Esophagus squamous epithelium (tissue), 5 donors: Measurements from ENCODE around the gene PCDHB5. TPM values are rescaled to one million over a fixed set of nuclear protein-coding genes. Genes with fewer than 3 reads are reported as not detected.
A peak's percentile ranks its signal among the peaks of the same experiment; 100 is the strongest.
"Not testable (repeated sequence)": the region's sequence is repeated elsewhere in the genome, so short reads cannot be mapped to it uniquely, and the experiment has no call there.

ENCODE experiments used
- DNase-seq: peaks from one replicate; lab custom pipeline; 2025; lab: John Stamatoyannopoulos, UW
- H3K27ac ChIP-seq, 4 donors: fragments of 200-600 bp; sonication (generic); one replicate each; pipeline ENCODE4 v1.5.1; 2016 to 2019; ENCODE audit warnings: mild to moderate bottlenecking in 1 of 4
- H3K27me3 ChIP-seq, 4 donors: fragments of 200-600 bp; sonication (generic); 1 replicate in 3 of 4; 2 replicates in 1 of 4; pipeline versions ENCODE4 v1.5.1 to v1.6.0; 2017 to 2021; ENCODE audit warnings: antibody characterized with exemption in 1 of 4
- H3K36me3 ChIP-seq, 3 donors: fragments of 200-600 bp; sonication (generic); one replicate each; pipeline ENCODE4 v1.5.1; 2016 to 2019
- H3K4me1 ChIP-seq, 3 donors: fragments of 200-600 bp; sonication (generic); one replicate each; pipeline ENCODE4 v1.5.1; 2017 to 2019
- H3K4me3 ChIP-seq, 4 donors: fragments of 200-600 bp; sonication (generic); 1 replicate in 3 of 4; 2 replicates in 1 of 4; pipeline ENCODE4 v1.5.1; 2016 to 2019; ENCODE audit warnings: mild to moderate bottlenecking in 2 of 4, moderate library complexity in 1 of 4
- H3K9me3 ChIP-seq, 3 donors: fragments of 200-600 bp; sonication (generic); one replicate each; pipeline ENCODE4 v1.5.1; 2016 to 2019
- POLR2A ChIP-seq, 4 donors: fragments of 450-650 bp; IDR thresholded peaks; one replicate each; pipeline ENCODE4 v1.6.1; 2017; ENCODE audit warnings: antibody characterized with exemption in 4 of 4, mild to moderate bottlenecking in 4 of 4, moderate library complexity in 3 of 4
- WGBS, 2 donors: methylation state at CpG; one replicate each; pipeline ENCODE4 v1.1.5; 2018; 5-methylcytosine and 5-hydroxymethylcytosine counted together
- intact Hi-C: fragments of 100-400 bp; cut with DNase I; formaldehyde crosslinking; loops from one replicate; pipeline ENCODE4 v1.15.0; 2022
- total RNA-seq, 4 donors: library from RNA; depleted of rRNA; stranded (reverse); fragments of >200 nt; gene quantifications; one replicate each; pipeline ENCODE4 v1.1.0, GENCODE V29; 2016
- TF ChIP-seq, protein P1 (sequence below), 6 experiments: fragments of 450-650 bp in 4 of 6; fragments of 200-600 bp in 2 of 6; sonication (generic) in 2 of 6; IDR thresholded peaks; one replicate each; pipeline ENCODE4 v1.5.1; 2016 to 2019; ENCODE audit warnings: antibody characterized with exemption in 6 of 6, mild to moderate bottlenecking in 4 of 6, moderate library complexity in 4 of 6
- donor health status: DM: yes; HTN: yes; CAD: no.

PCDHB5 gene
- 1 to 10 TPM in 2 of 4 donors, under 1 TPM in 2; 0.11 to 1.3 (median 0.86) TPM for total RNA-seq

GRCh38 chr5:141135030-141135717 is at the start of gene PCDHB5:
PCDHB5 (plus strand) TSS chr5:141135206; CDS start chr5:141135435, 229 bp downstream.
- Histone ChIP-seq H3K27me3 (no peaks in the 10 kb centered on the region), H3K36me3 (no peaks in the 10 kb centered on the region), H3K27ac (no peak within 1 kb of the TSS), H3K9me3 (peaks cover 0 to 78% (median 29%) of the 10 kb centered on the region in 3 donors), H3K4me3 (peak within 1 kb of the TSS; percentile 1 to 56 (median 27)), H3K4me1 (no peaks in the 10 kb centered on the region)
- DNase-seq, result no peak
- TF ChIP-seq POLR2A (IDR thresholded peaks at IDR 0.05), result no peak
- TF ChIP-seq, protein P1, sequence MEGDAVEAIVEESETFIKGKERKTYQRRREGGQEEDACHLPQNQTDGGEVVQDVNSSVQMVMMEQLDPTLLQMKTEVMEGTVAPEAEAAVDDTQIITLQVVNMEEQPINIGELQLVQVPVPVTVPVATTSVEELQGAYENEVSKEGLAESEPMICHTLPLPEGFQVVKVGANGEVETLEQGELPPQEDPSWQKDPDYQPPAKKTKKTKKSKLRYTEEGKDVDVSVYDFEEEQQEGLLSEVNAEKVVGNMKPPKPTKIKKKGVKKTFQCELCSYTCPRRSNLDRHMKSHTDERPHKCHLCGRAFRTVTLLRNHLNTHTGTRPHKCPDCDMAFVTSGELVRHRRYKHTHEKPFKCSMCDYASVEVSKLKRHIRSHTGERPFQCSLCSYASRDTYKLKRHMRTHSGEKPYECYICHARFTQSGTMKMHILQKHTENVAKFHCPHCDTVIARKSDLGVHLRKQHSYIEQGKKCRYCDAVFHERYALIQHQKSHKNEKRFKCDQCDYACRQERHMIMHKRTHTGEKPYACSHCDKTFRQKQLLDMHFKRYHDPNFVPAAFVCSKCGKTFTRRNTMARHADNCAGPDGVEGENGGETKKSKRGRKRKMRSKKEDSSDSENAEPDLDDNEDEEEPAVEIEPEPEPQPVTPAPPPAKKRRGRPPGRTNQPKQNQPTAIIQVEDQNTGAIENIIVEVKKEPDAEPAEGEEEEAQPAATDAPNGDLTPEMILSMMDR (IDR thresholded peaks at IDR 0.05), result peak in 1 of 6 experiments; percentile 21
- 25 to 37% methylated on average over 19 to 22 of the region's 22 CpGs for WGBS, 2 donors
- intact Hi-C loops, result no loop called here

DNA sequence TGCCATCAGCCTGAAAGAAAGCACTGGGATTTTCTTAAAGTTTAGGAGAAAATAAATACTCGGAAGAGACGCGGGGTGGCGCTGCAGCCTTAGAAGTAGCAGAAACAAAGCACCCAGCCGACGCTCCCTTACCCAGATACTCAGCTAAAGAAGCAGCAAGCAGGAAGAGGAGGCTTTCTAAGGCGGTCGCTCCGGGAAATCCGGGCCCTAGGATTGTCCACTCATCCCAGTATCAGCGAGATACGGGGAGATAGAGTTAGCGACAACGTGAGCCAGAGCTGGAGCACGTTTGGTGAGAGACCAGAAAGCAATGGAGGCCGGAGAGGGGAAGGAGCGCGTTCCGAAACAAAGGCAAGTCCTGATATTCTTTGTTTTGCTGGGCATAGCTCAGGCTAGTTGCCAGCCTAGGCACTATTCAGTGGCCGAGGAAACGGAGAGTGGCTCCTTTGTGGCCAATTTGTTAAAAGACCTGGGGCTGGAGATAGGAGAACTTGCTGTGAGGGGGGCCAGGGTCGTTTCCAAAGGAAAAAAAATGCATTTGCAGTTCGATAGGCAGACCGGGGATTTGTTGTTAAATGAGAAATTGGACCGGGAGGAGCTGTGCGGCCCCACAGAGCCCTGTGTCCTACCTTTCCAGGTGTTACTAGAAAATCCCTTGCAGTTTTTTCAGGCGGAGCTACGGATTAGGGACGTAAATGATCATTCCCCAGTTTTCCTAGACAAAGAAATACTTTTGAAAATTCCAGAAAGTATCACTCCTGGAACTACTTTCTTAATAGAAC is 40.3 kb upstream of the PCDHB5 start, which contains the start of gene PCDHB2:
Gene PCDHB2 (plus strand): TSS at position 135 of the 782 bp plus-strand sequence. CDS start 176 bp downstream, at position 311.
- Histone ChIP-seq H3K4me3 (peak within 1 kb of the TSS; percentile 14 to 59 (median 36)), H3K27me3 (peaks cover 0 to 26% (median 0%) of the 10 kb centered on the region in 4 donors), H3K27ac (no peak within 1 kb of the TSS), H3K4me1 (no peaks in the 10 kb centered on the region), H3K9me3 (peaks cover 0 to 32% (median 30%) of the 10 kb centered on the region in 3 donors), H3K36me3 (no peaks in the 10 kb centered on the region)
- intact Hi-C loops, result no loop called here
- WGBS, 2 donors, result 23 to 31% methylated on average over 24 to 28 of the region's 29 CpGs
- TF ChIP-seq, protein P1 (IDR thresholded peaks at IDR 0.05), result peak in 3 of 6 experiments; percentile 11 to 36 (median 27)
- no peak for TF ChIP-seq POLR2A (IDR thresholded peaks at IDR 0.05)
- DNase-seq, result no peak

GRCh38 chr5:141095263-141095641 is 39.8 kb upstream of the PCDHB5 start:
- Histone ChIP-seq H3K36me3 (no peaks in the 10 kb centered on the region), H3K4me3 (peak overlapping the region in 3 of 4 donors; percentile 35 to 59 (median 36)), H3K27ac (no peak overlapping the region), H3K27me3 (peaks cover 0 to 27% (median 0%) of the 10 kb centered on the region in 4 donors), H3K9me3 (peaks cover 0 to 34% (median 33%) of the 10 kb centered on the region in 3 donors), H3K4me1 (no peaks in the 10 kb centered on the region)
- TF ChIP-seq, protein P1 (IDR thresholded peaks at IDR 0.05), result no peak
- no peak for TF ChIP-seq POLR2A (IDR thresholded peaks at IDR 0.05)
- 34 to 53% methylated on average over 12 of the region's 12 CpGs for WGBS, 2 donors
- intact Hi-C loops, result no loop called here
- no peak for DNase-seq

DNA sequence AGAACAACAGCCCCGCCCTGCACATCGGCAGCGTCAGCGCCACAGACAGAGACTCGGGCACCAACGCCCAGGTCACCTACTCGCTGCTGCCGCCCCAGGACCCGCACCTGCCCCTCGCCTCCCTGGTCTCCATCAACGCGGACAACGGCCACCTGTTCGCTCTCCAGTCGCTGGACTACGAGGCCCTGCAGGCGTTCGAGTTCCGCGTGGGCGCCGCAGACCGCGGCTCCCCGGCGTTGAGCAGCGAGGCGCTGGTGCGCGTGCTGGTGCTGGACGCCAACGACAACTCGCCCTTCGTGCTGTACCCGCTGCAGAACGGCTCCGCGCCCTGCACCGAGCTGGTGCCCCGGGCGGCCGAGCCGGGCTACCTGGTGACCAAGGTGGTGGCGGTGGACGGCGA is 38.8 kb upstream of the PCDHB5 start:
- Histone ChIP-seq H3K27me3 (peaks cover 0 to 33% (median 0%) of the 10 kb centered on the region in 4 donors), H3K9me3 (peaks cover 0 to 43% (median 42%) of the 10 kb centered on the region in 3 donors)
- intact Hi-C loops, H3K4me1 ChIP-seq, H3K27ac ChIP-seq, H3K36me3 ChIP-seq, H3K4me3 ChIP-seq, DNase-seq: not testable (repeated sequence)
- no CpG with 5 or more reads among the region's 46 CpGs for WGBS, 2 donors

GRCh38 chr5:141096586-141096985 is 38.4 kb upstream of the PCDHB5 start:
- WGBS, 2 donors, result no CpG with 5 or more reads among the region's 38 CpGs
- DNase-seq, H3K4me1 ChIP-seq, H3K27ac ChIP-seq, H3K36me3 ChIP-seq, intact Hi-C loops, H3K4me3 ChIP-seq: not testable (repeated sequence)
- Histone ChIP-seq H3K9me3 (peaks cover 0 to 47% (median 46%) of the 10 kb centered on the region in 3 donors), H3K27me3 (peaks cover 0 to 33% (median 0%) of the 10 kb centered on the region in 4 donors)
